Eye (tissue), 1 donor: ENCODE data around the gene C8G.

ENCODE experiments used
- DNase-seq: peaks from one replicate; pipeline ENCODE4 v3.0.0-alpha.2; 2015

Gene C8G

DNA sequence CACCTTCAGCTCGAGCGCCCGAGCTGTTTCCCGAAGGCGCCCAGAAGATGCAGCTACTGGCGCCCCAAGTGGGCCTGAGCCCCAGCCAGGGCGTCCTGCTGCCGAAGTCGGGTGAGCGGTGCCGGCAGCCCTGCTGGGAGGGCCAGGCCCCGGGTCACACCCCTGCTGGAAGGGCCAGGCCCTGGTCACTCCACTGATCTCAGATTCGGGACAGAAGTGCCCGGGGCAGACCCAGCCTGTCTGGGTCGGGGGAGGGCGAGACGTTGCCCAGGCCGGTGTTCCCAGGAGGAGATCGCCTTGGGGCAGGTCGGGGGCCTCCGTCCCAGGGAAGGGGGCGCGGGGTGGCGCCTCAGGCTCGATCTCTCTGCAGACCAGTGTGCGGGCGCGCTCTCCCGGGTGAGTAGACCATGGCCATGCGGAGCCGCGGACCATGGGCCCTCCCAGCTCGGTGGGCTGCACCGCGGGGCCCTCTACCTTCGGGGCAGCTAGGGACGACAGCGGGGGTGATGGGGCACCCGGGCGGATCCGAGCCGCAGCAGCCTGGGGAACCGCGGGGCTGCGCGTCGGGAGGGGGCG, 40.1 kb downstream of the C8G start:
- peak; percentile 34 for DNase-seq

- no peak for DNase-seq
These were observed 40.8 kb downstream of the C8G start for GRCh38 chr9:136985853-136986252.

DNA sequence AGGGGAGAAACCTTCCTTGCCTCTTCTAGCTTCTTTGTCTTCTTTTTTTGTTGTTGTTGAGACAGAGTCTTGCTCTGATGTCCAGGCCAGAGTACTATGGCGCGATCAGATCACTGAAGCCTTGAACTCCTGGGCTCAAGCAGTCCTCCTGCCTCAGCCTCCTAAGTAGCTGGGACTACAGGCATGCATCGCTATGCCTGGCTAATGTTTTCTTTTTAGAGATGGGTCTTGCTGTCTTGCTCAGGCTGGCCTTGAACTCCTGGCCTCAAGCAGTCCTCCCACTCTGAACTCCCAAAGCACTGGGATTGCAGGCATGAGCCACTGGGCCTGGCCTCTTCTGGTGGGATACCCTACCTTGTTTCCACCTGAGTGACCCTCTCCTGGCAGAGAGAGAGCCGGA, 43.8 kb downstream of the C8G start:
- no peak for DNase-seq

DNA sequence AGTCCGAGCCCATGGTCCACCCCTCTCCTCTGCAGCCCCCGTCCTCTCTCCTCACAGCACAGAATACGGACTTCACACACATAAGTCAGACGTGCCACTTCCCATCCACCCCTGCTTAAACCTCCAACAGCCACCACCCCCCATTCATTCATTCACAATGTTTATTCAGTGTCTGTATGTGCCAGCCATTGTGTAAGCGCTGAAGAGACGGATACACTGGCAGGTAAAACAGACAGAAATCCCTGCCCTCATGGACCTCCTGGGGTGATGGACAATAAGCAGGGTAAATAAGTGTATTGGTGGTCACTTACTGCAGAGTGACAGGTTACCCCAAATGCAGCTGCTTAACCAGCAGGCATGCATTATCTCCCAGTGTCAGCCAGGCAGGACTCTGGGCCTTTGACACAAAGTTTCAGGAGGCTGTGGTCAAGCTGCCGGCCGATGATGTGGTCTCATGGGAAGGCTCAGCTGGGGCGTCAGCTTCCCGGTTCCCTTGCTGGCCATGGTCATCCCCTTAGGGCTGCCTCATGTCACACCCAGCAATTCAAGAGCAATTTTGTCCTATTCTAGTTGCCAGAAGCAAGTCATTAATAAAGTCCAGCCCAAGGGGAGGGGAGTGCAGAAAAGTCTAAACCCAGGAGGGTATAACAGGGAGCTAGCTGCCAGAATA, 45.3 kb downstream of the C8G start:
- no peak for DNase-seq

- peak; percentile 94 for DNase-seq
These were observed 47.2 kb downstream of the C8G start, which contains the start of gene PAXX for GRCh38 chr9:136991993-136992818. PAXX (plus strand) TSS chr9:136992422; CDS start chr9:136992444, 22 bp downstream.

GRCh38 chr9:136992819-136993369, 47.9 kb downstream of the C8G start:
- DNase-seq = no peak

- no peak for DNase-seq
These were observed 49.3 kb downstream of the C8G start for GRCh38 chr9:136994180-136994887.

DNA sequence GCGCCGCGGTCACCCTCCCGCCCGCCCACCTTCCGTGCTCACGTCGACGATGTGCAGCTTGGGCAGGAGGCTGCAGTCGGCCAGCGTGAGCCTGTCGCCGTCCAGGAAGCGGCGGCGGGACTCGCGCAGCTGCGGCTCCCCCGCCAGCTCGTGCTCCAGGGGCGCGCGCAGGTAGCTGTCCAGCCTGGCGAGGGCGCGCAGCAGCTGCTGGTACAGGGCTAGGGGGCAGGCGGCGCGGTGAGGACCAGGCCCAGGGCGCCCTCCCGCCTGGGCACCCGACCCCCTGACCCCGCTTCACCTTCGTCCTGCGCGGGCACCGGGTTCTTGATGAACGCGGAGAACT, 49.8 kb downstream of the C8G start:
- DNase-seq = no peak

DNA sequence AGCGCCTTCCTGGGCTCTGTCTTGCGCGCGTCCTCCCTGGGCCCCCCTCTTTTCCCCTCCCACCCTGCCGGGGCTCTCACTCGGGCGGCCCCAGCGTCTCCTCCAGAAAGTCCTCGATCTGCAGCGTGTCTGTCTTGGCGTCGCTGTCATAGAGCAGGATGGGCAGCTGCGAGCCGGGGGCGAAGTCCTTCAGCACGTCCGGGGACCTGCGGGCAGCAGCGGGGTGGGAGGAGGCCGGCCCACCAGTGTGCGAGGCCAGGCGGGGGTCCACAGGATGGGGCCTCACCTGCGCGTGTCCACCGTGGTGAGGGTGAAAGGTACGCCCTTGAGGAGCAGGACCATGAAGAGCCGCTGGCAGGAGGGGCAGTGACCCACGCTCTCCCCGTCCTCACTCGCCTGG, 50.3 kb downstream of the C8G start:
- no peak for DNase-seq

DNA sequence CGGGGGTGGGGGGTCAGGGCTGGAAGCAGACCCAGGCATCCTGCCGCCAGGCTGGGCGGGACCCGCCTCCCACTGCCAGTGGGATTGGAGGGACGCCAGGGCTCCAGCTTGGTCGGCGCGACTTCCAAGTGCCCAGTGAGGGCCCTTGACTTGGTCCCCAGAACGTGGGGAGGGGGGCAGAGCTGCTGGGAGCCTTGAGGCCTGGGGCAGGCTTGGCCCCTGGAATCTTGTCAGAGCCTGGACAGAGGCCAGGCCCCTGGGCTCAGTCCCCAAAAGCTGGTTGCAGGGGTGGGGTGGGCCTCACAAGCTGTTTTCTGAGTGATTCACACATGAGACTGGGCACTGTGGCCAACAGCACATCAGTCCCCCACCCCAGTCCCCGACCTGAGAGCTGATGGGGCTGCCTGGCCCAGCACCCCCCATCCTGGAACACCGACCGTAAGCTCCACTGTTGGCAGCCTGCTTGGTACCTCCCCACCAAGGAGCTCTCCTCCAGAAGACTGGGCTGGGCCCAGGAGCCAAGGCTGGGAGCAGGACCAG, 50.8 kb downstream of the C8G start:
- DNase-seq = no peak
